B cell (primary cell): ENCODE data around the gene COX10. TPM values are rescaled to one million over a fixed set of nuclear protein-coding genes. Genes with fewer than 3 reads are reported as not detected.
"Not testable (repeated sequence)": the region's sequence is repeated elsewhere in the genome, so short reads cannot be mapped to it uniquely, and the experiment has no call there.

Experiments
- ATAC-seq: fragments of 200-7000 bp; cut with Tn5 transposase; one replicate; pipeline ENCODE4 v1.10.0; 2021; ENCODE audit warnings: low read depth, mild to moderate bottlenecking, moderate number of reproducible peaks, moderate library complexity
- CTCF ChIA-PET: fragments of 350-600 bp; sonication (Branson Sonifier 250); formaldehyde crosslinking; loops from one replicate; lab custom pipeline; 2021; ENCODE audit warnings: antibody characterized with exemption, inconsistent platforms; lab: Charles Lee
- POLR2A ChIA-PET: fragments of 350-600 bp; sonication (Branson Sonifier 250); formaldehyde crosslinking; loops from one replicate; lab custom pipeline; 2021; ENCODE audit warnings: antibody characterized with exemption; lab: Charles Lee
- DNase-seq: peaks from one replicate; pipeline ENCODE4 v3.0.0; 2013
- H2AFZ ChIP-seq: 2 replicates; pipeline ENCODE4 v1.6.1; 2012; ENCODE audit warnings: mild to moderate bottlenecking, low read depth, low read length; ENCODE audit not compliant: insufficient read depth, poor library complexity, severe bottlenecking
- H3K27ac ChIP-seq, 2 donors: 1 replicate in 1 of 2; 2 replicates in 1 of 2; pipeline ENCODE4 v1.5.1; 2012 to 2013; ENCODE audit warnings: low read length in 2 of 2, mild to moderate bottlenecking in 2 of 2, moderate library complexity in 1 of 2
- H3K27me3 ChIP-seq, 4 experiments: fragments of 200-600 bp in 1 of 4; sonication (generic) in 1 of 4; replicated peaks in 1 of 4; 1 replicate in 2 of 4; 2 replicates in 2 of 4; pipeline versions ENCODE4 v1.6.1 to v1.7.0; 2013 to 2016; ENCODE audit warnings: low read length in 3 of 4, mild to moderate bottlenecking in 2 of 4, mixed read lengths in 1 of 4, moderate library complexity in 1 of 4; ENCODE audit not compliant: insufficient read depth in 4 of 4, control insufficient read depth in 3 of 4; ENCODE audit errors: control extremely low read depth in 1 of 4
- H3K36me3 ChIP-seq, 2 experiments: replicated peaks in 1 of 2; 1 replicate in 1 of 2; 2 replicates in 1 of 2; pipeline versions ENCODE4 v1.6.1 to v1.7.1; 2013; ENCODE audit warnings: low read length in 1 of 2; ENCODE audit not compliant: insufficient read depth in 2 of 2, control insufficient read depth in 1 of 2; ENCODE audit errors: control extremely low read depth in 1 of 2, extremely low read depth in 1 of 2
- H3K4me1 ChIP-seq, 2 donors: fragments of 200-600 bp in 1 of 2; sonication (generic) in 1 of 2; 1 replicate in 1 of 2; 2 replicates in 1 of 2; pipeline versions ENCODE4 v1.5.1 to v1.6.1; 2013 to 2017; ENCODE audit warnings: low read length in 2 of 2; ENCODE audit not compliant: control insufficient read depth in 2 of 2, insufficient read depth in 2 of 2
- H3K4me2 ChIP-seq: replicated peaks from 2 replicates; pipeline ENCODE3; 2012; ENCODE audit warnings: mild to moderate bottlenecking, low read depth, low read length; ENCODE audit not compliant: poor library complexity, severe bottlenecking
- H3K4me3 ChIP-seq, 5 experiments: fragments of 200-600 bp in 1 of 5; sonication (generic) in 1 of 5; 1 replicate in 3 of 5; 2 replicates in 2 of 5; pipeline versions ENCODE4 v1.5.1 to v1.7.0; 2011 to 2016; ENCODE audit warnings: low read length in 4 of 5, mild to moderate bottlenecking in 4 of 5, low read depth in 2 of 5, control low read depth in 1 of 5, moderate library complexity in 1 of 5; ENCODE audit not compliant: insufficient read depth in 1 of 5; ENCODE audit errors: control extremely low read depth in 1 of 5, extremely low read depth in 1 of 5
- H3K79me2 ChIP-seq: fragments of 200-600 bp; sonication (generic); one replicate; pipeline ENCODE4 v1.6.0; 2016; ENCODE audit warnings: low read length; ENCODE audit not compliant: control insufficient read depth, insufficient read depth
- H3K9ac ChIP-seq: fragments of 200-600 bp; sonication (generic); 2 replicates; pipeline ENCODE4 v1.6.1; 2017; ENCODE audit warnings: mild to moderate bottlenecking, low read length, moderate library complexity
- H3K9me3 ChIP-seq, 3 donors: one replicate each; pipeline versions ENCODE4 v1.6.1 to v1.7.1; 2013; ENCODE audit warnings: low read length in 2 of 3; ENCODE audit not compliant: control insufficient read depth in 2 of 3, insufficient read depth in 1 of 3; ENCODE audit errors: control extremely low read depth in 1 of 3
- H4K20me1 ChIP-seq: 2 replicates; pipeline ENCODE4 v1.6.0; 2012; ENCODE audit warnings: mild to moderate bottlenecking, low read length; ENCODE audit not compliant: insufficient read depth, control insufficient read depth, poor library complexity, severe bottlenecking
- H3K27ac Mint-ChIP-seq: one replicate; pipeline ENCODE4 v1.8.0; 2021; ENCODE audit warnings: mixed read lengths
- H3K27me3 Mint-ChIP-seq: one replicate; pipeline ENCODE4 v1.8.0; 2021; ENCODE audit warnings: mixed read lengths
- H3K4me1 Mint-ChIP-seq: one replicate; pipeline ENCODE4 v1.8.0; 2021; ENCODE audit warnings: mixed read lengths
- H3K4me3 Mint-ChIP-seq: one replicate; pipeline ENCODE4 v1.8.0; 2021; ENCODE audit warnings: mixed read lengths
- H3K9me3 Mint-ChIP-seq: one replicate; pipeline ENCODE4 v1.8.0; 2022; ENCODE audit warnings: mixed read lengths; ENCODE audit not compliant: insufficient read depth
- WGBS: methylation state at CpG from one replicate; pipeline ENCODE4 v1.1.5; 2013; ENCODE audit warnings: missing lambda C conversion rate; ENCODE audit not compliant: insufficient coverage; 5-methylcytosine and 5-hydroxymethylcytosine counted together
- intact Hi-C: fragments of 100-400 bp; cut with micrococcal nuclease; formaldehyde crosslinking; loops from one replicate; pipeline ENCODE4 v1.10.0; 2022
- polyA plus RNA-seq: library from polyadenylated mRNA; depleted of rRNA; stranded (reverse); fragments of >200 nt; gene quantifications from 2 replicates; pipeline ENCODE4 v1.2.3, GENCODE V29; 2012
- total RNA-seq, 2 donors: library from RNA; stranded (reverse); fragments of 120-200 nt in 1 of 2; gene quantifications; 1 replicate in 1 of 2; 2 replicates in 1 of 2; pipeline versions ENCODE4 v1.2.3 to v1.2.4, GENCODE V29; 2013 to 2022

Gene COX10
- total and polyA plus RNA-seq, 2 donors (not counting 1 experiment from before 2014, with no cell fraction given): 21.8 to 23.3 TPM

DNA sequence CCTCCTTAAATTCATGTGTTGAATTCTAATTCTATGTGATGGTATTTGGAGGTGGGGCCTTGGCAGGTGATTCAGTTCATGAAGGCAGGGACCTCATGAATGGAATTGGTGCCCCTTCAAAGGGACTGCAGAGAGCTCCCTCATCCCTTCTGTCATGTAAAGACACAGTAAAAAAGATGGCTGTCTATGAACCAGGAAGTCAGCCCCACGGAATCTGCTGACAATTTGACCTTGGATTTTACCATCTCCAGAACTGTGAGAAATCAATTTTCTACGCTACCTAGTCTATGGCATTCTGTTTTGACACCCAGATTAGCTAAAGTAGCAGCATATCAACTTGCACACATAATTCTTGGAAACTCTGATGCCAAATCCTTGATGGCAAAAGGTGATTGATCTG lies 165.7 kb downstream of the COX10 start:
- H3K27me3 ChIP-seq, H3K4me1 ChIP-seq, H3K9me3 ChIP-seq, intact Hi-C loops, H3K9me3 Mint-ChIP-seq, CTCF ChIA-PET, H3K4me2 ChIP-seq, H3K79me2 ChIP-seq, H3K36me3 ChIP-seq, DNase-seq, H3K9ac ChIP-seq, H3K27ac Mint-ChIP-seq, H3K4me3 ChIP-seq, ATAC-seq, H2AFZ ChIP-seq, H3K27ac ChIP-seq, H3K4me3 Mint-ChIP-seq, H3K4me1 Mint-ChIP-seq, H3K27me3 Mint-ChIP-seq, POLR2A ChIA-PET, H4K20me1 ChIP-seq: not testable (repeated sequence)
- no CpG with 5 or more reads among the region's 2 CpGs for WGBS

DNA sequence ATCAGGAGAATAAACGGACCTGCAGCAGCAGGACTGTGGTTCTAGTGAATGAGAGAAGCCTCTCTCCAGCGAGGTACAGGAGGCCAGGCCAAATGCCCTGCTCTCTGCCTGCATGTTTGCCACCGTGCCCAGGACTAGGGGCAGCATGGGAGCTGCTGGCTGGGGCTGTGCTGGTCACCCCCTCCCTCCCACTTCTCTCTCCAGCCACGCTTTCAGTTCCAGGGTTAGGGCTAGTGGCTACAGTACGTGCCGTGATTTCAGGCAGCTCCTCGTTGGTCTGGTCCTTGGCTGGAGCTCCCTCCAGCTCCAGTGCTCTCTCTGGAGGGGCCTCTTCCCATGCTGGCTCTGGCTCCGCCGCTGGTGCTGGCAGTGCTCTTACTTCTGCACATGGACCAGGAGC lies 166.7 kb downstream of the COX10 start:
- H3K27ac Mint-ChIP-seq, H3K4me1 ChIP-seq, H3K79me2 ChIP-seq, ATAC-seq, H3K9me3 ChIP-seq, H2AFZ ChIP-seq, H3K9ac ChIP-seq, H3K27me3 ChIP-seq, H4K20me1 ChIP-seq, POLR2A ChIA-PET, CTCF ChIA-PET, H3K9me3 Mint-ChIP-seq, DNase-seq, intact Hi-C loops, H3K36me3 ChIP-seq, H3K27ac ChIP-seq, H3K4me3 ChIP-seq, H3K4me3 Mint-ChIP-seq, H3K27me3 Mint-ChIP-seq, H3K4me2 ChIP-seq, H3K4me1 Mint-ChIP-seq: not testable (repeated sequence)
- no CpG with 5 or more reads among the region's 9 CpGs for WGBS

DNA sequence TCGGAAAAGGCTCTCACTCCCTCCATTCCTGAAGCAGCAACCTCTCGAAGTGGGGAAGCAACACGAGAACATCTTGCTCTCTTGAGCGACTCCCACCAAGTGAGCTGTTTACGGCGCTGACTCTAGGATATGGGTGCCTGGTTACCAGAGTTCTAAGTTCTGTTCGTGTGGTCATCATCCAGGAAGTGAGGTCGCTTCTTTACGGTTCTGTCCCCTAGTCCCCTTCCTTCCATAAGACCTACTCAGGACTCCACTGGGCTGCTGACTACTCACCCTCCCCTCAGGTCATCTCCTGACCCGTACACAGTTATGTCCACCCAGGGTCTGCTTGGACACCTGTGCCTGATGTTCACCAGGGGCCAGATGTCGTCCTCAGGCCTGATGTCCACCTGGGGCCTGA lies 167.5 kb downstream of the COX10 start, which contains the start of gene CDRT15:
Gene CDRT15, minus strand, starts transcription at position 101 of the 400 bp plus-strand sequence. Its CDS starts 29 bp downstream, at position 72.
- H3K79me2 ChIP-seq, H3K4me3 ChIP-seq, CTCF ChIA-PET, H3K27ac ChIP-seq, H3K4me1 ChIP-seq, H3K27me3 Mint-ChIP-seq, H3K4me3 Mint-ChIP-seq, DNase-seq, H3K36me3 ChIP-seq, H4K20me1 ChIP-seq, H3K9me3 ChIP-seq, H3K9ac ChIP-seq, ATAC-seq, H3K9me3 Mint-ChIP-seq, POLR2A ChIA-PET, H3K27ac Mint-ChIP-seq, H2AFZ ChIP-seq, H3K27me3 ChIP-seq, H3K4me2 ChIP-seq, intact Hi-C loops, H3K4me1 Mint-ChIP-seq: not testable (repeated sequence)
- WGBS: 98% methylated on average over 5 of the region's 11 CpGs

DNA sequence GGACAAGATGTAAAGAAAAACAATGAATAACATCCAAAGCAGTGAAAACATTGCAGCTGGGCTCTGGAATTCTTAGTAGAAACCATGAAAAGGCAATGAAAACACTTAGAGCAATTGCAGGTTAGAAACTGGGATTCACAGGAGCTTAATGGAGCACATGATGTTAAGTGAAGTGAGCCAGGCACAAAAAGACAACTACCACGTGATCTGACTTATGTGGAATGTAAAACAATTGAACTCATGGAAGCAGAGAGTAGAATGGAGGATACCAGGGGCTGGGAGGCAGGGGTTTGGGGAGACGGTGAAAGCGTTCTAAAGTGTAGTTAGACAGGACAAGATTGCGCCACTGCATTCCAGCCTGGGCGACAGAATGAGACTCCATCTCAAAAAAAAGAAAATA lies 170.0 kb downstream of the COX10 start:
- DNase-seq, H3K27ac Mint-ChIP-seq, H3K9me3 Mint-ChIP-seq, H3K9ac ChIP-seq, intact Hi-C loops, H3K36me3 ChIP-seq, H3K4me1 ChIP-seq, H3K4me2 ChIP-seq, H3K79me2 ChIP-seq, POLR2A ChIA-PET, H4K20me1 ChIP-seq, H3K27me3 ChIP-seq, H3K9me3 ChIP-seq, H3K27me3 Mint-ChIP-seq, H2AFZ ChIP-seq, H3K27ac ChIP-seq, H3K4me3 Mint-ChIP-seq, H3K4me1 Mint-ChIP-seq, H3K4me3 ChIP-seq, ATAC-seq, CTCF ChIA-PET: not testable (repeated sequence)
- WGBS: no CpG with 5 or more reads among the region's 5 CpGs
